ENCODE measurements around the gene SIK3. TPM values are rescaled to one million over a fixed set of nuclear protein-coding genes. Genes with fewer than 3 reads are reported as not detected.

Gene SIK3
- total RNA-seq, 2 donors from 2014 or later, result 26.2 to 77.6 TPM

- 52% methylated on average over 1 of the region's 1 CpG for WGBS
- H3K36me3 ChIP-seq, result peaks cover 0 to 10% of the 10 kb centered on the region in 2 donors
Measured at GRCh38 chr11:116865696-116866095, 232.5 kb downstream of the SIK3 start.

GRCh38 chr11:116864531-116864930 is 233.7 kb downstream of the SIK3 start:
- intact Hi-C loops (cut with DNase I), result no loop called here
- Histone ChIP-seq H3K36me3 (peaks cover 0 to 11% of the 10 kb centered on the region in 2 donors), H3K9me3 (no peaks in the 10 kb centered on the region), H3K4me1 (replicated peaks) (no peaks in the 10 kb centered on the region), H3K27ac (no peak overlapping the region), H3K4me3 (no peak overlapping the region), H3K27me3 (replicated peaks; ENCODE audit: insufficient read depth) (no peaks in the 10 kb centered on the region)
- TF ChIP-seq CTCF (IDR thresholded peaks at IDR 0.05) (no peak), POLR2A (IDR thresholded peaks at IDR 0.05) (no peak), POLR2AphosphoS5 (IDR thresholded peaks at IDR 0.05) (no peak)
- WGBS, result 78% methylated on average over 5 of the region's 5 CpGs
- no peak for DNase-seq (ENCODE audit: low spot score)

More at GRCh38 chr11:116865696-116866095, 232.5 kb downstream of the SIK3 start:
- TF ChIP-seq POLR2A (IDR thresholded peaks at IDR 0.05) (no peak), CTCF (IDR thresholded peaks at IDR 0.05) (no peak), POLR2AphosphoS5 (IDR thresholded peaks at IDR 0.05) (no peak)
- H3K4me3 ChIP-seq, result no peak overlapping the region
- no peak for DNase-seq (ENCODE audit: low spot score)
- no peaks in the 10 kb centered on the region for H3K9me3 ChIP-seq
- no peak overlapping the region for H3K27ac ChIP-seq
- intact Hi-C loops (cut with DNase I), result no loop called here
- H3K27me3 ChIP-seq (replicated peaks; ENCODE audit: insufficient read depth), result no peaks in the 10 kb centered on the region
- peaks cover 7% of the 10 kb centered on the region for H3K4me1 ChIP-seq (replicated peaks)

GRCh38 chr11:116862951-116863350 is 235.3 kb downstream of the SIK3 start:
- Histone ChIP-seq H3K27me3 (replicated peaks; ENCODE audit: insufficient read depth) (no peaks in the 10 kb centered on the region), H3K9me3 (no peaks in the 10 kb centered on the region), H3K27ac (no peak overlapping the region), H3K4me3 (no peak overlapping the region), H3K36me3 (peaks cover 0 to 11% of the 10 kb centered on the region in 2 donors), H3K4me1 (replicated peaks) (no peaks in the 10 kb centered on the region)
- WGBS, result 96% methylated on average over 3 of the region's 3 CpGs
- intact Hi-C loops (cut with DNase I), result no loop called here
- DNase-seq (ENCODE audit: low spot score), result no peak
- TF ChIP-seq POLR2AphosphoS5 (IDR thresholded peaks at IDR 0.05) (no peak), POLR2A (IDR thresholded peaks at IDR 0.05) (no peak), CTCF (IDR thresholded peaks at IDR 0.05) (no peak)

- Histone ChIP-seq H3K9me3 (no peaks in the 10 kb centered on the region), H3K4me3 (no peak overlapping the region), H3K27me3 (replicated peaks; ENCODE audit: insufficient read depth) (no peaks in the 10 kb centered on the region), H3K4me1 (replicated peaks) (no peaks in the 10 kb centered on the region), H3K27ac (no peak overlapping the region), H3K36me3 (peaks cover 0 to 9% of the 10 kb centered on the region in 2 donors)
- WGBS, result 92% methylated on average over 3 of the region's 3 CpGs
- no peak for DNase-seq (ENCODE audit: low spot score)
- intact Hi-C loops (cut with DNase I), result no loop called here
- TF ChIP-seq POLR2A (IDR thresholded peaks at IDR 0.05) (no peak), POLR2AphosphoS5 (IDR thresholded peaks at IDR 0.05) (no peak), CTCF (IDR thresholded peaks at IDR 0.05) (no peak)
Measured at GRCh38 chr11:116862185-116862584, 236.0 kb downstream of the SIK3 start.

- no peak for TF ChIP-seq POLR2AphosphoS5 (IDR thresholded peaks at IDR 0.05)
- no peak for TF ChIP-seq POLR2A (IDR thresholded peaks at IDR 0.05)
- no peak for TF ChIP-seq CTCF (IDR thresholded peaks at IDR 0.05)
- 91% methylated on average over 1 of the region's 1 CpG for WGBS
- H3K36me3 ChIP-seq, result peaks cover 0 to 7% of the 10 kb centered on the region in 2 donors
Measured at GRCh38 chr11:116861539-116861938, 236.7 kb downstream of the SIK3 start.

More at GRCh38 chr11:116861539-116861938, 236.7 kb downstream of the SIK3 start:
- no peak for DNase-seq (ENCODE audit: low spot score)
- H3K4me1 ChIP-seq (replicated peaks), result no peaks in the 10 kb centered on the region
- no peaks in the 10 kb centered on the region for H3K27me3 ChIP-seq (replicated peaks; ENCODE audit: insufficient read depth)
- intact Hi-C loops (cut with DNase I), result no loop called here
- no peak overlapping the region for H3K4me3 ChIP-seq
- H3K27ac ChIP-seq, result no peak overlapping the region
- H3K9me3 ChIP-seq, result no peaks in the 10 kb centered on the region

Measured in prostate gland (tissue), 2 donors.